UCSD-AML1 (cell line): Measurements from ENCODE around the gene CT45A9.
"Not testable (repeated sequence)": the region's sequence is repeated elsewhere in the genome, so short reads cannot be mapped to it uniquely, and the experiment has no call there.

Experiments used
- DNase-seq: peaks from one replicate; lab custom pipeline; 2025; ENCODE audit not compliant: unreplicated experiment; lab: John Stamatoyannopoulos, UW

Gene CT45A9

GRCh38 chrX:135871712-135872111, at the start of gene CT45A9:
Gene CT45A9 (minus strand): TSS chrX:135871812. CDS start chrX:135868061, 3,751 bp downstream.
- DNase-seq: not testable (repeated sequence)

DNA sequence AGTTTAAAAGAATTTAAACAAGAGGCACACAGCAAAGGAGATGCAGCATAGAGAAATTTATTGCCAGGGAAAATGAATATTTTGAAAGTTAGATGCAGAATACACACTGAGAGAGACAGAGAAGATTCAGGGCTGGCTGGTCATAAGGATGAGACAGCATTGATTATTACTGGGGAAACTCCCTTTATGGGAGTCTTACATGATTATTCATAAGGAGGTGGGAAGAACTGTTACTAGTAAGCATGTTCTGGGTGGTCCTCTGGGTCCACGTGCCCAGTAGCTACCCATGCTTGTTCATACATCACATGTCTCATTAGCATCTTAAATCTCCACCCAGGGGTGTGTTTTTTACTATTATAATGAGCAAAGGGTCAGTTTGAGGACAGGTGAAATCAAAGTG, 48.9 kb upstream of the CT45A9 start:
- DNase-seq: not testable (repeated sequence)

- DNase-seq: no peak
These were observed 42.8 kb upstream of the CT45A9 start for GRCh38 chrX:135914404-135914803.

GRCh38 chrX:135910251-135910650, 38.6 kb upstream of the CT45A9 start:
- no peak for DNase-seq

GRCh38 chrX:135893294-135893817, 21.7 kb upstream of the CT45A9 start, which contains the start of the genes CT45A10 and SAGE1:
Gene CT45A10 (minus strand): TSS chrX:135893444. CDS start chrX:135885344, 8,100 bp downstream.
Gene SAGE1 (plus strand): TSS chrX:135893716. CDS start chrX:135896243, 2,527 bp downstream.
- no peak for DNase-seq

DNA sequence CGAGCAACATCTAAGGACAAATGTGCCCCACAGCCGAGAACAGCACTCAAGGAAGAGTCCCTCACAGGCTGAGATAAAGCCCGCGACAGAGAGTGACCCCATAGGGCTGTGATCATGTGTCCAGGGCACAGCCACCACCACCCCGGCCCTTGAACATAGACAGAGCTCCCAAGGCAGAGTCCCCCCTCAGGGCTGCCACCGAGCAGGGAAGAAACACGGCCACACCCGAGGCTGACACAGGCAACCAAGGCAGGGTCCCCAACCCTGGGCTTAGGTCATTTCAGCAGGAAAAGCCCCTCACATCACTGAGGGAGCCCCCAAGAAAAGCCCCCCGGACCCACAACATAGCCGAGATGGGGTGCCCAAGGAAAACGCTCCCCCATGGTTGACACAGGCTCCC, 21.2 kb upstream of the CT45A9 start:
- no peak for DNase-seq

DNA sequence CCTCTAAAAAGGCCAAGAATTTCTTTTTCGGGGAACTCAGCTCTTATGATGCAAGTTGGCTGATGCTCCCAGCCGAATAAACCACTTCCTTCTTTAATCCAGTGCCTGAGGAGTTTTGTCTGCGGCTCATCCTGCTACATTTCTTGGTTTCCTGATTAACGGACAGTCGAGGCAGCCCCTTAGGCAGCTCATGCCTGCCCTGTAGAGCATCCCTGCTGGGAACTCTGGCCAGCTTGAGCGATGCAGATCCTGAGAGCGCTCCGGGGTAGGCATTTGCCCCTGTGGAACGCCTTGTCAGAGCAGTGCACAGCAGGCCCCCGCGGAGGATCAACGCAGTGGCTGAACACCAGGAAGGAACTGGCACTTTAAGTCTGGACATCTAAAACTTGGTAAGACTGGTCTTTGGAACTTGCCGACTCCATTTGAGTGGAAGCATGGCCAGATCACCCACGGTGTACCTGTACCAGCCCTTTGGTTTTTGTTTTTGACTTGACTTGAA, 18.5 kb upstream of the CT45A9 start:
- DNase-seq: no peak

DNA sequence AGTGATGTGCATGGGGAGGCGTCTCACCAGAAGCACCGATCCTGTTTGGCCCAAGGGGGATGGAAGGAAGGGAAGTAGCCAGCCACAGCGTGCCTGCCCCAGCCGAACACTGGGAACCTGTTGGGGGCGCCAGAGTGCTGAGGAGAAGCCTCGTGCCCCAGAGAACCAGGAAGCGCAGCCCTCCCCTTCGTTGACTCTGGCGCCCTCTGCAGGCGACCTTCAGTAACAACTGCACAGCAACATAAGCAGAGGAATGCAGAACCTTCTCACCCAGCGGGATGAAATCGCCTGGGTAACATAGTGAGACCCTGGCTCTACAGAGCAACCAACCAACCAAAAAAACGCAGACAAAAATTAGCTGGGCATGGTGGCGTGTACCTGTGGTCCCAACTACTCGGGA, 17.4 kb upstream of the CT45A9 start:
- peak; percentile 20 for DNase-seq

DNA sequence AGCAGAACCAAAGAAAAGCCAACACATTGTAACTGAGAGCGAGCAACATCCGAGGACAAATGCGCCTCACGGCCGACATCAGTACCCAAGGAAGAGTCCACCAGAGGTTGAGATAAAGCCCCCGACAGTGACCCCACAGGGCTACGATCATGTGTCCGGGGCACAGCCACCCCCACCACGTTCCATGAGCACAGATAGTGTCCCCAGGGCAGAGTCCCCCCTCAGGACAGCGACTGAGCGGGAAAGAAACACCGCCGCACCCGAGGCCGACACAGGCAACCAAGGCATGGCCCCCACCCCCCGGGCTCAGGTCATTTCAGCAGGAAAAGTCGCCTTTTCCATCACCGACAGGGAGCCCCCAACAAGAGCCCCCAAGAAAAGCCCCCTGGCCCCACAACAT, 16.6 kb upstream of the CT45A9 start:
- DNase-seq: not testable (repeated sequence)

GRCh38 chrX:135882741-135883140, 11.1 kb upstream of the CT45A9 start:
- DNase-seq: not testable (repeated sequence)

DNA sequence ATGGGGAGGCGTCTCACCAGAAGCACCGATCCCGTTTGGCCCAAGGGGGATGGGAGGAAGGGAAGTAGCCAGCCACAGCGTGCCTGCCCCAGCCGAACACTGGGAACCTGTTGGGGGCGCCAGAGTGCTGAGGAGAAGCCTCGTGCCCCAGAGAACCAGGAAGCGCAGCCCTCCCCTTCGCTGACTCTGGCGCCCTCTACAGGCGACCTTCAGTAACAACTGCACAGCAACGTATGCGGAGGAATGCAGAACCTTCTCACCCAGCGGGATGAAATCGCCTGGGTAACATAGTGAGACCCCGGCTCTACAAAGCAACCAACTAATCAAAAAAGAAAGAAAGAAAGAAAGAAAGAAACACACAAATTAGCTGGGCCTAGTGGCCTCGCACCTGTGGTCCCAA, 17.2 kb downstream of the CT45A9 start, which contains the start of gene CT45A8:
Gene CT45A8 (minus strand): TSS at position 101 of the 400 bp plus-strand sequence. CDS start 3,755 bp downstream, outside the sequence.
- not testable (repeated sequence) for DNase-seq

- not testable (repeated sequence) for DNase-seq
These were observed 34.4 kb downstream of the CT45A9 start, which contains the start of gene CT45A7 for GRCh38 chrX:135837180-135837579. Gene CT45A7 (minus strand): TSS chrX:135837280. CDS start chrX:135833533, 3,747 bp downstream.

DNA sequence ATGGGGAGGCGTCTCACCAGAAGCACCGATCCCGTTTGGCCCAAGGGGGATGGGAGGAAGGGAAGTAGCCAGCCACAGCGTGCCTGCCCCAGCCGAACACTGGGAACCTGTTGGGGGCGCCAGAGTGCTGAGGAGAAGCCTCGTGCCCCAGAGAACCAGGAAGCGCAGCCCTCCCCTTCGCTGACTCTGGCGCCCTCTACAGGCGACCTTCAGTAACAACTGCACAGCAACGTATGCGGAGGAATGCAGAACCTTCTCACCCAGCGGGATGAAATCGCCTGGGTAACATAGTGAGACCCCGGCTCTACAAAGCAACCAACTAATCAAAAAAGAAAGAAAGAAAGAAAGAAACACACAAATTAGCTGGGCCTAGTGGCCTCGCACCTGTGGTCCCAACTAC, 51.7 kb downstream of the CT45A9 start, which contains the start of gene CT45A2:
Gene CT45A2 (minus strand): TSS at position 101 of the 400 bp plus-strand sequence. CDS start 3,747 bp downstream, outside the sequence.
- DNase-seq: not testable (repeated sequence)
